OCI-LY3 (cell line): ENCODE data around the gene TRAF3.

Experiments
- H2AFZ ChIP-seq: fragments of 200-600, 300-600 bp; shearing (Covaris generic); 2 replicates; pipeline ENCODE4 v1.6.0; 2014; ENCODE audit warnings: antibody characterized with exemption, low read depth, low read length
- H3K27ac ChIP-seq: fragments of 200-600, 300-600 bp; sonication (generic); 2 replicates; pipeline ENCODE4 v1.5.1; 2014; ENCODE audit warnings: mild to moderate bottlenecking, low read length, moderate library complexity, mixed read lengths
- H3K27me3 ChIP-seq: fragments of 200-600, 300-600 bp; sonication (generic); 2 replicates; pipeline ENCODE4 v1.6.1; 2014; ENCODE audit warnings: low read depth, low read length, mixed read lengths
- H3K36me3 ChIP-seq: fragments of 200-600, 300-600 bp; sonication (generic); replicated peaks from 2 replicates; pipeline ENCODE3; 2014; ENCODE audit warnings: low read depth, low read length, mixed read lengths
- H3K4me1 ChIP-seq: fragments of 300-600, 200-600 bp; sonication (generic); 2 replicates; pipeline ENCODE4 v1.6.1; 2014; ENCODE audit warnings: low read length, mixed read lengths
- H3K4me2 ChIP-seq: fragments of 200-600, 300-600 bp; sonication (generic); 2 replicates; pipeline ENCODE4 v1.6.1; 2014; ENCODE audit warnings: low read length, mixed read lengths
- H3K4me3 ChIP-seq: fragments of 300-600, 200-600 bp; sonication (generic); 2 replicates; pipeline ENCODE4 v1.5.1; 2014; ENCODE audit warnings: antibody characterized with exemption, mild to moderate bottlenecking, low read length, moderate library complexity
- H3K79me2 ChIP-seq: fragments of 300-600, 200-600 bp; shearing (Covaris generic); 2 replicates; pipeline ENCODE4 v1.6.1; 2014; ENCODE audit warnings: mild to moderate bottlenecking, low read length, mixed read lengths
- H3K9ac ChIP-seq: fragments of 300-600, 200-600 bp; shearing (Covaris generic); 2 replicates; pipeline ENCODE4 v1.6.0; 2014; ENCODE audit warnings: mild to moderate bottlenecking, low read length, moderate library complexity
- H3K9me3 ChIP-seq: fragments of 200-600, 300-600 bp; shearing (Covaris generic); 2 replicates; pipeline ENCODE4 v1.6.1; 2014; ENCODE audit warnings: low read length, mixed read lengths; ENCODE audit not compliant: insufficient read depth
- H4K20me1 ChIP-seq: fragments of 200-600, 300-600 bp; sonication (generic); 2 replicates; pipeline ENCODE4 v1.6.1; 2016; ENCODE audit warnings: low read length, mixed read lengths; ENCODE audit not compliant: insufficient read depth
- EZH2phosphoT487 ChIP-seq: fragments of 200-600 bp; shearing (Covaris generic); IDR thresholded peaks from 2 replicates; pipeline ENCODE4 v1.6.1; 2018; ENCODE audit warnings: antibody characterized with exemption, mixed run types, low read depth
- TF ChIP-seq, protein P1 (sequence below): fragments of 200-600, 300-600 bp; sonication (generic); IDR thresholded peaks from 2 replicates; pipeline ENCODE4 v1.5.1; 2014; ENCODE audit warnings: antibody characterized with exemption, low read length, low read depth

Gene TRAF3

DNA sequence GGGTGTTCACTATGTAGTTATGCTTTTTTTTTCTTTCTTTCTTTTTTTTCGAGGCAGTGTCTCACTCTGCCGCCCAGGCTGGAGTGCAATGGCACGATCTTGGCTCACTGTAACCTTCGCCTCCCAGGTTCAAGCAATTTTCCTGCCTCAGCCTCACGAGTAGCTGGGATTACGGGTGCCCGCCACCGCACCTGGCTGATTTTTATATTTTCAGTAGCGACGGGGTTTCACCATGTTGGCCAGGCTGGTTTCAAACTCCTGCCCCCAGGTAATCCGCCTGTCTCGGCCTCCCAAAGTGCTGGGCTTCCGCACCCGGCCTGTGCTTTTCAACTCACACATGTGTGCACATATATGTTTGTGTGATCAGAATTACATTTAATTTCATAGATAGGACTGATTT, 106.3 kb downstream of the TRAF3 start:
- no peaks in the 10 kb centered on the region for H3K4me1 ChIP-seq
- no peaks in the 10 kb centered on the region for H3K9me3 ChIP-seq
- no peak overlapping the region for H2AFZ ChIP-seq
- no peak overlapping the region for H3K9ac ChIP-seq
- no peak for TF ChIP-seq EZH2phosphoT487
- TF ChIP-seq, protein P1, sequence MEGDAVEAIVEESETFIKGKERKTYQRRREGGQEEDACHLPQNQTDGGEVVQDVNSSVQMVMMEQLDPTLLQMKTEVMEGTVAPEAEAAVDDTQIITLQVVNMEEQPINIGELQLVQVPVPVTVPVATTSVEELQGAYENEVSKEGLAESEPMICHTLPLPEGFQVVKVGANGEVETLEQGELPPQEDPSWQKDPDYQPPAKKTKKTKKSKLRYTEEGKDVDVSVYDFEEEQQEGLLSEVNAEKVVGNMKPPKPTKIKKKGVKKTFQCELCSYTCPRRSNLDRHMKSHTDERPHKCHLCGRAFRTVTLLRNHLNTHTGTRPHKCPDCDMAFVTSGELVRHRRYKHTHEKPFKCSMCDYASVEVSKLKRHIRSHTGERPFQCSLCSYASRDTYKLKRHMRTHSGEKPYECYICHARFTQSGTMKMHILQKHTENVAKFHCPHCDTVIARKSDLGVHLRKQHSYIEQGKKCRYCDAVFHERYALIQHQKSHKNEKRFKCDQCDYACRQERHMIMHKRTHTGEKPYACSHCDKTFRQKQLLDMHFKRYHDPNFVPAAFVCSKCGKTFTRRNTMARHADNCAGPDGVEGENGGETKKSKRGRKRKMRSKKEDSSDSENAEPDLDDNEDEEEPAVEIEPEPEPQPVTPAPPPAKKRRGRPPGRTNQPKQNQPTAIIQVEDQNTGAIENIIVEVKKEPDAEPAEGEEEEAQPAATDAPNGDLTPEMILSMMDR = no peak
- H3K27ac ChIP-seq = no peak overlapping the region
- H4K20me1 ChIP-seq = peaks cover 15% of the 10 kb centered on the region
- H3K27me3 ChIP-seq = no peaks in the 10 kb centered on the region
- no peak overlapping the region for H3K4me3 ChIP-seq
- peaks cover 19% of the 10 kb centered on the region for H3K79me2 ChIP-seq
- H3K4me2 ChIP-seq = no peak overlapping the region
- H3K36me3 ChIP-seq = peaks cover 72% of the 10 kb centered on the region

DNA sequence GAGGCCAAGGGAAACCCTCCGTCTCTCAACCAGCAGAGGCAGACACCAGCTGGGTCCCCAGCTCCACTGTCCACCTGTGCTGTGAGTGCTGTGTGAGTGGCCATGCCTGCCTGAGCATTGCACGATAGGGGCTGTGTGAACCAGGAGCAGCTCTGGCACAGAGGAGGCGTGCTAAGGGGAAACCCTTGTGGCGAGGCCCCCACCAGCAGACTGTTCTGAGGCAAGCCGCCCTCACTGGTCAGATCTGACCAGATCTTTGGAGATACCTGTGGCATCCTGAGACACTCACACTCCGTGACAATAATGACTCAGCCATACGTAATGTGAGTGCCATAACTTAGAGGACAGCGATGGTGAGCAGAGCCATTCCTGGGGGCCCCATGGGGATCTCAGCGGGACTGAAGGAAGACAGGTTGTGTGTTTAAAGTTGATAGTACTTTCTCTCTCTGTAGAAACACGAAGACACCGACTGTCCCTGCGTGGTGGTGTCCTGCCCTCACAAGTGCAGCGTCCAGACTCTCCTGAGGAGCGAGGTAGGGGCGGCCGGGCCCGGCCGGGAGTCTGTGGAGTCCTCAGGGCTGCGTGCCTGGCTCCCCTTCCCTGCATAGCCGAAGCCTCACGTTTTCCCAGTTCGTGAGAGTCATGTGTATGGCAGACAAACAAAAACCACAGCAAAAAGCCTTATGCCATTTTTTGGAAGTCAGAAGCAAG, 108.6 kb downstream of the TRAF3 start:
- Histone ChIP-seq H3K4me1 (no peaks in the 10 kb centered on the region), H3K9ac (no peak overlapping the region)
- TF ChIP-seq, protein P1 = no peak
- no peak for TF ChIP-seq EZH2phosphoT487

GRCh38 chr14:102888748-102889147, 111.5 kb downstream of the TRAF3 start:
- Histone ChIP-seq H3K4me1 (no peaks in the 10 kb centered on the region), H3K27me3 (no peaks in the 10 kb centered on the region), H3K79me2 (peaks cover 14% of the 10 kb centered on the region; the same call in 1 of the 2 replicates), H3K27ac (no peak overlapping the region), H3K9me3 (no peaks in the 10 kb centered on the region), H2AFZ (no peak overlapping the region), H3K9ac (no peak overlapping the region), H3K4me3 (no peak overlapping the region), H3K36me3 (peaks cover 80% of the 10 kb centered on the region), H3K4me2 (no peak overlapping the region), H4K20me1 (no peaks in the 10 kb centered on the region; the same call in 1 of the 2 replicates)
- TF ChIP-seq, protein P1 = no peak
- no peak for TF ChIP-seq EZH2phosphoT487

More for the DNA sequence above, 108.6 kb downstream of the TRAF3 start:
- H3K27me3 ChIP-seq = no peaks in the 10 kb centered on the region
- H3K27ac ChIP-seq = no peak overlapping the region
- H4K20me1 ChIP-seq = peaks cover 8% of the 10 kb centered on the region
- no peak overlapping the region for H3K4me2 ChIP-seq
- no peak overlapping the region for H3K4me3 ChIP-seq
- peaks cover 15% of the 10 kb centered on the region; the same call in 1 of the 2 replicates for H3K79me2 ChIP-seq
- no peaks in the 10 kb centered on the region for H3K9me3 ChIP-seq
- peaks cover 80% of the 10 kb centered on the region for H3K36me3 ChIP-seq
- H2AFZ ChIP-seq = no peak overlapping the region

- H3K4me2 ChIP-seq = no peak overlapping the region
- H3K27me3 ChIP-seq = no peaks in the 10 kb centered on the region
- peaks cover 79% of the 10 kb centered on the region for H3K36me3 ChIP-seq
- no peak overlapping the region for H3K27ac ChIP-seq
- H3K4me1 ChIP-seq = no peaks in the 10 kb centered on the region
- no peak overlapping the region for H3K4me3 ChIP-seq
- H3K79me2 ChIP-seq = peaks cover 14% of the 10 kb centered on the region; the same call in 1 of the 2 replicates
- no peak overlapping the region for H2AFZ ChIP-seq
- H3K9me3 ChIP-seq = no peaks in the 10 kb centered on the region
- H3K9ac ChIP-seq = no peak overlapping the region
- H4K20me1 ChIP-seq = peaks cover 2% of the 10 kb centered on the region; the same call in 1 of the 2 replicates
- TF ChIP-seq, protein P1 = no peak
- no peak for TF ChIP-seq EZH2phosphoT487
These were observed 112.4 kb downstream of the TRAF3 start for GRCh38 chr14:102889615-102890014.
